ENCODE data around the gene ADAMTSL1.

DNA sequence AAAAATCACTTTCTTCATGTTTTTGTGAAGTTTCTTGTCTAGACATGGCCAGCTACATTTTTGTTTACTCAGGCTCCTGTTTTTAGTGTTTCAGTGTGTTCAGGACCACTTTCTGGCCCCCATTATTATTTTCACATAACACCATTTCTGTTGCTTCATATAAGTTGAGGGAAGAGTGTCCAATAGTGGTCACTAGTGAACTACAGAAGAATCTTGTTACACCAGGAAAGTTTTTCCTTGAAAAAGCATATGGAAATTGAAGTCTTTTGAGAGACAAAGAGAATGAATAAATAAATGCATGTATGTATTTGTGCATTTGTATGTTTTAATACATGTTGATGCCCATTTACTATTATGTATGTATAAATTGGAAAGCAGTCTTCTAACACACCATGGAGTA, 3.8 kb downstream of the ADAMTSL1 start:
- TF ChIP-seq, protein P1, sequence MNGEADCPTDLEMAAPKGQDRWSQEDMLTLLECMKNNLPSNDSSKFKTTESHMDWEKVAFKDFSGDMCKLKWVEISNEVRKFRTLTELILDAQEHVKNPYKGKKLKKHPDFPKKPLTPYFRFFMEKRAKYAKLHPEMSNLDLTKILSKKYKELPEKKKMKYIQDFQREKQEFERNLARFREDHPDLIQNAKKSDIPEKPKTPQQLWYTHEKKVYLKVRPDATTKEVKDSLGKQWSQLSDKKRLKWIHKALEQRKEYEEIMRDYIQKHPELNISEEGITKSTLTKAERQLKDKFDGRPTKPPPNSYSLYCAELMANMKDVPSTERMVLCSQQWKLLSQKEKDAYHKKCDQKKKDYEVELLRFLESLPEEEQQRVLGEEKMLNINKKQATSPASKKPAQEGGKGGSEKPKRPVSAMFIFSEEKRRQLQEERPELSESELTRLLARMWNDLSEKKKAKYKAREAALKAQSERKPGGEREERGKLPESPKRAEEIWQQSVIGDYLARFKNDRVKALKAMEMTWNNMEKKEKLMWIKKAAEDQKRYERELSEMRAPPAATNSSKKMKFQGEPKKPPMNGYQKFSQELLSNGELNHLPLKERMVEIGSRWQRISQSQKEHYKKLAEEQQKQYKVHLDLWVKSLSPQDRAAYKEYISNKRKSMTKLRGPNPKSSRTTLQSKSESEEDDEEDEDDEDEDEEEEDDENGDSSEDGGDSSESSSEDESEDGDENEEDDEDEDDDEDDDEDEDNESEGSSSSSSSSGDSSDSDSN (IDR thresholded peaks at IDR 0.05; ENCODE audit: borderline replicate concordance in 1 of 2, low read depth in 2 of 2, low read length in 2 of 2) = no peak
- TF ChIP-seq PRMT5 (CRISPR knock-in tag; IDR thresholded peaks at IDR 0.05) (no peak), CTCF (IDR thresholded peaks at IDR 0.05 in 2 of 3, conservative IDR thresholded peaks at IDR 0.05 in 1 of 3; ENCODE audit: insufficient read depth in 2 of 3, low read depth in 1 of 3, low read length in 3 of 3) (no peak), EP300 (IDR thresholded peaks at IDR 0.05; ENCODE audit: low read length) (no peak), POLR2AphosphoS5 (IDR thresholded peaks at IDR 0.05; ENCODE audit: control insufficient read depth, insufficient read depth, low read depth, low read length) (no peak), RERE (CRISPR knock-in tag; IDR thresholded peaks at IDR 0.05; ENCODE audit: borderline replicate concordance) (no peak), RBM39 (optimal IDR thresholded peaks at IDR 0.05; ENCODE audit: low read depth, low read length) (no peak), SIN3A (IDR thresholded peaks at IDR 0.05; ENCODE audit: borderline replicate concordance in 2 of 2, control insufficient read depth in 1 of 2, low read depth in 2 of 2, low read length in 2 of 2) (no peak), CEBPB (tag; IDR thresholded peaks at IDR 0.05) (no peak)
- TF ChIP-seq, protein P2, sequence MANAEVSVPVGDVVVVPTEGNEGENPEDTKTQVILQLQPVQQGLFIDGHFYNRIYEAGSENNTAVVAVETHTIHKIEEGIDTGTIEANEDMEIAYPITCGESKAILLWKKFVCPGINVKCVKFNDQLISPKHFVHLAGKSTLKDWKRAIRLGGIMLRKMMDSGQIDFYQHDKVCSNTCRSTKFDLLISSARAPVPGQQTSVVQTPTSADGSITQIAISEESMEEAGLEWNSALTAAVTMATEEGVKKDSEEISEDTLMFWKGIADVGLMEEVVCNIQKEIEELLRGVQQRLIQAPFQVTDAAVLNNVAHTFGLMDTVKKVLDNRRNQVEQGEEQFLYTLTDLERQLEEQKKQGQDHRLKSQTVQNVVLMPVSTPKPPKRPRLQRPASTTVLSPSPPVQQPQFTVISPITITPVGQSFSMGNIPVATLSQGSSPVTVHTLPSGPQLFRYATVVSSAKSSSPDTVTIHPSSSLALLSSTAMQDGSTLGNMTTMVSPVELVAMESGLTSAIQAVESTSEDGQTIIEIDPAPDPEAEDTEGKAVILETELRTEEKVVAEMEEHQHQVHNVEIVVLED (CRISPR knock-in tag; IDR thresholded peaks at IDR 0.05) = no peak

Data from K562 (cell line).